ENCODE results near the gene MOB3B.

MOB3B gene

GRCh38 chr9:27311184-27311583 lies 218.4 kb downstream of the MOB3B start:
- TF ChIP-seq POLR2AphosphoS5 (IDR thresholded peaks at IDR 0.05; ENCODE audit: low read depth, low read length): no peak
- no peak for TF ChIP-seq SIN3A (IDR thresholded peaks at IDR 0.05; ENCODE audit: borderline replicate concordance, insufficient read depth, low read length)
- TF ChIP-seq FOXP2 (optimal IDR thresholded peaks at IDR 0.05; ENCODE audit: borderline replicate concordance, extremely low read depth, extremely low read length, insufficient read depth): no peak
- TF ChIP-seq REST (IDR thresholded peaks at IDR 0.05; ENCODE audit: insufficient read depth in 1 of 2, low read depth in 2 of 2, low read length in 2 of 2): no peak
- TF ChIP-seq TAF1 (IDR thresholded peaks at IDR 0.05; ENCODE audit: borderline replicate concordance, insufficient read depth, low read length): no peak

GRCh38 chr9:27310582-27310981 lies 219.0 kb downstream of the MOB3B start:
- TF ChIP-seq SIN3A (IDR thresholded peaks at IDR 0.05; ENCODE audit: borderline replicate concordance, insufficient read depth, low read length) (no peak), POLR2AphosphoS5 (IDR thresholded peaks at IDR 0.05; ENCODE audit: low read depth, low read length) (no peak), FOXP2 (optimal IDR thresholded peaks at IDR 0.05; ENCODE audit: borderline replicate concordance, extremely low read depth, extremely low read length, insufficient read depth) (no peak), TAF1 (IDR thresholded peaks at IDR 0.05; ENCODE audit: borderline replicate concordance, insufficient read depth, low read length) (no peak), REST (IDR thresholded peaks at IDR 0.05; ENCODE audit: insufficient read depth in 1 of 2, low read depth in 2 of 2, low read length in 2 of 2) (no peak)

- TF ChIP-seq TAF1 (IDR thresholded peaks at IDR 0.05; ENCODE audit: borderline replicate concordance, insufficient read depth, low read length): no peak
- no peak for TF ChIP-seq REST (IDR thresholded peaks at IDR 0.05; ENCODE audit: insufficient read depth in 1 of 2, low read depth in 2 of 2, low read length in 2 of 2)
- no peak for TF ChIP-seq FOXP2 (optimal IDR thresholded peaks at IDR 0.05; ENCODE audit: borderline replicate concordance, extremely low read depth, extremely low read length, insufficient read depth)
- no peak for TF ChIP-seq POLR2AphosphoS5 (IDR thresholded peaks at IDR 0.05; ENCODE audit: low read depth, low read length)
- no peak for TF ChIP-seq SIN3A (IDR thresholded peaks at IDR 0.05; ENCODE audit: borderline replicate concordance, insufficient read depth, low read length)
These were observed 220.8 kb downstream of the MOB3B start for GRCh38 chr9:27308691-27309390.

- TF ChIP-seq FOXP2 (optimal IDR thresholded peaks at IDR 0.05; ENCODE audit: borderline replicate concordance, extremely low read depth, extremely low read length, insufficient read depth) (no peak), SIN3A (IDR thresholded peaks at IDR 0.05; ENCODE audit: borderline replicate concordance, insufficient read depth, low read length) (no peak), TAF1 (IDR thresholded peaks at IDR 0.05; ENCODE audit: borderline replicate concordance, insufficient read depth, low read length) (no peak), REST (IDR thresholded peaks at IDR 0.05; ENCODE audit: insufficient read depth in 1 of 2, low read depth in 2 of 2, low read length in 2 of 2) (no peak), POLR2AphosphoS5 (IDR thresholded peaks at IDR 0.05; ENCODE audit: low read depth, low read length) (no peak)
These were observed 225.1 kb downstream of the MOB3B start for GRCh38 chr9:27304521-27304920.

Data from PFSK-1 (cell line).